Tibial nerve (tissue), 3 donors: ENCODE measurements around the gene FOSL2.

ENCODE experiments used
- POLR2A ChIP-seq, 2 donors: fragments of 450-650 bp; IDR thresholded peaks; one replicate each; pipeline ENCODE4 v1.6.1; 2017; ENCODE audit warnings: antibody characterized with exemption in 2 of 2, mild to moderate bottlenecking in 2 of 2, moderate library complexity in 2 of 2
- TF ChIP-seq, protein P1 (sequence below), 5 experiments: fragments of 200-600 bp in 3 of 5; fragments of 450-650 bp in 2 of 5; sonication (generic) in 3 of 5; IDR thresholded peaks; one replicate each; pipeline ENCODE4 v1.5.1; 2016 to 2019; ENCODE audit warnings: antibody characterized with exemption in 5 of 5, mild to moderate bottlenecking in 3 of 5, moderate library complexity in 2 of 5

GRCh38 chr2:28419003-28419402 is 26.3 kb downstream of the FOSL2 start:
- TF ChIP-seq, protein P1, sequence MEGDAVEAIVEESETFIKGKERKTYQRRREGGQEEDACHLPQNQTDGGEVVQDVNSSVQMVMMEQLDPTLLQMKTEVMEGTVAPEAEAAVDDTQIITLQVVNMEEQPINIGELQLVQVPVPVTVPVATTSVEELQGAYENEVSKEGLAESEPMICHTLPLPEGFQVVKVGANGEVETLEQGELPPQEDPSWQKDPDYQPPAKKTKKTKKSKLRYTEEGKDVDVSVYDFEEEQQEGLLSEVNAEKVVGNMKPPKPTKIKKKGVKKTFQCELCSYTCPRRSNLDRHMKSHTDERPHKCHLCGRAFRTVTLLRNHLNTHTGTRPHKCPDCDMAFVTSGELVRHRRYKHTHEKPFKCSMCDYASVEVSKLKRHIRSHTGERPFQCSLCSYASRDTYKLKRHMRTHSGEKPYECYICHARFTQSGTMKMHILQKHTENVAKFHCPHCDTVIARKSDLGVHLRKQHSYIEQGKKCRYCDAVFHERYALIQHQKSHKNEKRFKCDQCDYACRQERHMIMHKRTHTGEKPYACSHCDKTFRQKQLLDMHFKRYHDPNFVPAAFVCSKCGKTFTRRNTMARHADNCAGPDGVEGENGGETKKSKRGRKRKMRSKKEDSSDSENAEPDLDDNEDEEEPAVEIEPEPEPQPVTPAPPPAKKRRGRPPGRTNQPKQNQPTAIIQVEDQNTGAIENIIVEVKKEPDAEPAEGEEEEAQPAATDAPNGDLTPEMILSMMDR (IDR thresholded peaks at IDR 0.05): no peak
- TF ChIP-seq POLR2A (IDR thresholded peaks at IDR 0.05): no peak
